Thyroid gland (tissue), 4 donors: ENCODE data around the gene SUPT6H. TPM values are rescaled to one million over a fixed set of nuclear protein-coding genes. Genes with fewer than 3 reads are reported as not detected.

ENCODE experiments used
- DNase-seq, 2 donors: peaks; one replicate each; pipeline ENCODE4 v3.0.0-alpha.2; 2019
- H3K27ac ChIP-seq, 3 donors: fragments of 200-600 bp; sonication (generic); 1 replicate in 2 of 3; 2 replicates in 1 of 3; pipeline ENCODE4 v1.5.1; 2016 to 2019; ENCODE audit warnings: mild to moderate bottlenecking in 1 of 3, moderate library complexity in 1 of 3
- H3K27me3 ChIP-seq: fragments of 200-600 bp; sonication (generic); one replicate; pipeline ENCODE4 v1.5.1; 2019
- H3K36me3 ChIP-seq, 2 donors: fragments of 200-600 bp; sonication (generic); one replicate each; pipeline ENCODE4 v1.5.1; 2016 to 2019
- H3K4me1 ChIP-seq, 2 donors: fragments of 200-600 bp; sonication (generic); one replicate each; pipeline ENCODE4 v1.5.1; 2017 to 2019
- H3K4me3 ChIP-seq, 3 donors: fragments of 200-600 bp; sonication (generic); replicated peaks in 1 of 3; 1 replicate in 2 of 3; 2 replicates in 1 of 3; pipeline ENCODE4 v1.5.1; 2016; ENCODE audit warnings: mild to moderate bottlenecking in 1 of 3
- H3K9me3 ChIP-seq: fragments of 200-600 bp; sonication (generic); one replicate; pipeline ENCODE4 v1.5.1; 2017
- POLR2A ChIP-seq, 2 donors: fragments of 450-650 bp; IDR thresholded peaks; one replicate each; pipeline ENCODE4 v1.6.1; 2017; ENCODE audit warnings: antibody characterized with exemption in 2 of 2, mild to moderate bottlenecking in 2 of 2, moderate library complexity in 1 of 2
- WGBS, 2 donors: methylation state at CpG; one replicate each; pipeline ENCODE4 v1.1.5; 2017; 5-methylcytosine and 5-hydroxymethylcytosine counted together
- intact Hi-C: fragments of 100-400 bp; cut with DNase I; formaldehyde crosslinking; loops from one replicate; pipeline ENCODE4 v1.15.1; 2023
- total RNA-seq, 4 donors: library from RNA; depleted of rRNA; stranded (reverse); fragments of >200 nt; gene quantifications; one replicate each; pipeline ENCODE4 v1.2.3, GENCODE V29; 2016
- TF ChIP-seq, protein P1 (sequence below), 6 experiments: fragments of 200-600 bp in 3 of 6; fragments of 450-650 bp in 3 of 6; sonication (generic) in 3 of 6; IDR thresholded peaks; one replicate each; pipeline ENCODE4 v1.5.1; 2016 to 2019; ENCODE audit warnings: antibody characterized with exemption in 6 of 6, mild to moderate bottlenecking in 2 of 6, inconsistent platforms in 1 of 6, moderate library complexity in 1 of 6

SUPT6H gene
- total RNA-seq, 4 donors from 2014 or later, result 49.2 to 117 (median 61.6) TPM

DNA sequence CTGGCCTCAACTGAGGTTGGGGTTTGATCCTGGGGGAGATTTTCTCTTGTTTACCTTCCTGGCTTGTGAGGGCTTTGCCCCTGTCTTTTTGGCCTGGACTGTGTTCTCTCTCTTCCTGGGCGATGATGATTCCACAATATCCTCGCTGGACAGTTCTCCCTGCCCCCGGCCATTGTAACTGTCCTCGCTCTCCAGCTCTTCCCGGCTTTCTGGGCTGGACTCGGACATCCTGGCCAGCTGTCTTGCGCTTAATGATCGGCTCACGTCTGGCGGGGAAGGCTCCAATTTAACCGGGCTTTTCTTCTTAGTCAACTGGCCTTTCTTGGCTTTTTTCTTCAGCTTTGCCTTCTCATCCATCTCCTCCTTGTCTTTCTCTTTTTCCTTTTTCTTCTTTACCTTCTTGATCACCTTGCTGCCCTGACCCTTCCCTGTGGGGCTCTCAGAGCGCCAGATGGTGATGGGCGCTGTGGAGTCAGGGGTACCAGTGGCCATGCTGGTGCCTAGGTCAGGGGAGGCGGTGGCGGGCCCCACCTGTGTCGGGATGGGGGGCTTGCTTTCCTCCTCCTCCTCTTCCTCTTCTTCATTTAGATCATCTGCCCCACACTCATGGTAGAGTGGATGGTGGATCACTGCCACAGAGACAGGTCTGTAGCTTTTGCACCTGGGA is 41.7 kb downstream of the SUPT6H start:
- no peak overlapping the region for H3K27ac ChIP-seq

GRCh38 chr17:28704219-28704858 is 42.3 kb downstream of the SUPT6H start:
- Histone ChIP-seq H3K4me3 (no peak overlapping the region), H3K27ac (no peak overlapping the region), H3K4me1 (no peaks in the 10 kb centered on the region), H3K9me3 (no peaks in the 10 kb centered on the region), H3K36me3 (peaks cover 40% of the 10 kb centered on the region in 2 donors), H3K27me3 (no peaks in the 10 kb centered on the region)
- TF ChIP-seq, protein P1, sequence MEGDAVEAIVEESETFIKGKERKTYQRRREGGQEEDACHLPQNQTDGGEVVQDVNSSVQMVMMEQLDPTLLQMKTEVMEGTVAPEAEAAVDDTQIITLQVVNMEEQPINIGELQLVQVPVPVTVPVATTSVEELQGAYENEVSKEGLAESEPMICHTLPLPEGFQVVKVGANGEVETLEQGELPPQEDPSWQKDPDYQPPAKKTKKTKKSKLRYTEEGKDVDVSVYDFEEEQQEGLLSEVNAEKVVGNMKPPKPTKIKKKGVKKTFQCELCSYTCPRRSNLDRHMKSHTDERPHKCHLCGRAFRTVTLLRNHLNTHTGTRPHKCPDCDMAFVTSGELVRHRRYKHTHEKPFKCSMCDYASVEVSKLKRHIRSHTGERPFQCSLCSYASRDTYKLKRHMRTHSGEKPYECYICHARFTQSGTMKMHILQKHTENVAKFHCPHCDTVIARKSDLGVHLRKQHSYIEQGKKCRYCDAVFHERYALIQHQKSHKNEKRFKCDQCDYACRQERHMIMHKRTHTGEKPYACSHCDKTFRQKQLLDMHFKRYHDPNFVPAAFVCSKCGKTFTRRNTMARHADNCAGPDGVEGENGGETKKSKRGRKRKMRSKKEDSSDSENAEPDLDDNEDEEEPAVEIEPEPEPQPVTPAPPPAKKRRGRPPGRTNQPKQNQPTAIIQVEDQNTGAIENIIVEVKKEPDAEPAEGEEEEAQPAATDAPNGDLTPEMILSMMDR (IDR thresholded peaks at IDR 0.05), result no peak
- no peak for TF ChIP-seq POLR2A (IDR thresholded peaks at IDR 0.05)
- intact Hi-C loops, result no loop called here
- DNase-seq, result no peak
- 90 to 93% methylated on average over 13 to 14 of the region's 14 CpGs for WGBS, 2 donors

More for the DNA sequence above, 41.7 kb downstream of the SUPT6H start:
- no peak for TF ChIP-seq POLR2A (IDR thresholded peaks at IDR 0.05)
- TF ChIP-seq, protein P1 (IDR thresholded peaks at IDR 0.05), result no peak
- Histone ChIP-seq H3K4me3 (no peak overlapping the region), H3K36me3 (peaks cover 47% of the 10 kb centered on the region in 2 donors), H3K4me1 (no peaks in the 10 kb centered on the region), H3K27me3 (no peaks in the 10 kb centered on the region), H3K9me3 (no peaks in the 10 kb centered on the region)
- 85 to 88% methylated on average over 16 of the region's 16 CpGs for WGBS, 2 donors
- DNase-seq, result no peak
- intact Hi-C loops, result no loop called here

DNA sequence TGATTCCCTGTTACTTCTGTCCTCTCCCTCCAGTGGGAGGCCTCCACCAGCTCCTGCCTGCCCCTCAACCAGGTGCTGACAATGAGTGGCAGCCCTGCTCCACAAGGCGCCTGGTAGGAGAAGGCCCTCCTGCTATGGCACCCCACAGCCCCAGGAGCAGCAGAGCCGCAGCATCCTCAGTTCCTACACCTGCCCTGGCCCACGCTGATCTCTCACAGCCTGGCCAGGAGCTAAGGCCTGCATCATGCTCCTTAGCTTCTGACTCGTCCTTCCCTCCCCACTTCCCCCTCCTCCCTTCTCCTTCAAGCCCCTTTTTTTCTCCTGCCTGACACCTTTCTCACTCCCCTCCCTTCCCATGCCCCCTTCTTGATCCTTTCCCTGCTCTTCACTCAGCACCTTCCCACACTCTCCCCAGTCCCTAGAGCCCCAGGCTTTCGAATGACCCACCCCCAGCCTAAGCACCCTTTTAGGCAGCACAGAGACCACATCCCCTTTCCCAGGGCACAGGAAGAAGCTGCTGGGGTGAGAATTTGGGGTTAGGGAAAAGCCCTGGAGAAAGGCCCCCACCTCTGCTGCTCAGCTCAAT is 43.2 kb downstream of the SUPT6H start:
- WGBS, 2 donors, result 83 to 87% methylated on average over 5 of the region's 5 CpGs

GRCh38 chr17:28705728-28706334 is 43.8 kb downstream of the SUPT6H start:
- Histone ChIP-seq H3K36me3 (peaks cover 25 to 26% of the 10 kb centered on the region in 2 donors), H3K27ac (no peak overlapping the region), H3K4me3 (no peak overlapping the region), H3K9me3 (no peaks in the 10 kb centered on the region), H3K27me3 (no peaks in the 10 kb centered on the region), H3K4me1 (no peaks in the 10 kb centered on the region)
- 69 to 74% methylated on average over 8 to 10 of the region's 10 CpGs for WGBS, 2 donors
- DNase-seq, result no peak
- intact Hi-C loops, result no loop called here
- TF ChIP-seq, protein P1 (IDR thresholded peaks at IDR 0.05), result no peak
- TF ChIP-seq POLR2A (IDR thresholded peaks at IDR 0.05), result no peak

More for the DNA sequence above, 43.2 kb downstream of the SUPT6H start:
- intact Hi-C loops, result no loop called here
- no peak for TF ChIP-seq POLR2A (IDR thresholded peaks at IDR 0.05)
- TF ChIP-seq, protein P1 (IDR thresholded peaks at IDR 0.05), result no peak
- Histone ChIP-seq H3K9me3 (no peaks in the 10 kb centered on the region), H3K27ac (no peak overlapping the region), H3K4me1 (no peaks in the 10 kb centered on the region), H3K27me3 (no peaks in the 10 kb centered on the region), H3K4me3 (no peak overlapping the region), H3K36me3 (peaks cover 32% of the 10 kb centered on the region in 2 donors)
- DNase-seq, result no peak
